Upper lobe of left lung (tissue), 4 donors: ENCODE results near the gene WASF1.

Experiments used
- CTCF ChIP-seq, 6 experiments: fragments of 450-650 bp in 4 of 6; fragments of 200-600 bp in 2 of 6; sonication (generic) in 2 of 6; IDR thresholded peaks; one replicate each; pipeline ENCODE4 v1.5.1; 2016 to 2019; ENCODE audit warnings: antibody characterized with exemption in 6 of 6
- POLR2AphosphoS5 ChIP-seq, 2 donors: sonication (generic); formaldehyde crosslinking; IDR thresholded peaks; one replicate each; pipeline ENCODE4 v1.5.1; 2017; ENCODE audit warnings: antibody characterized with exemption in 2 of 2

GRCh38 chr6:110198561-110198960, 19.1 kb upstream of the WASF1 start:
- TF ChIP-seq CTCF (IDR thresholded peaks at IDR 0.05) (no peak), POLR2AphosphoS5 (IDR thresholded peaks at IDR 0.05) (no peak)
